22Rv1 (cell line): Measurements from ENCODE around the gene PRSS33.

Experiments used
- ZFX ChIP-seq: fragments of 450-650 bp; IDR thresholded peaks from 2 replicates; pipeline ENCODE4 v1.6.1; 2017; ENCODE audit warnings: antibody characterized with exemption, borderline replicate concordance
- TF ChIP-seq, protein P1 (sequence below): fragments of 450-650 bp; IDR thresholded peaks from 2 replicates; pipeline ENCODE4 v1.5.1; 2017; ENCODE audit warnings: mild to moderate bottlenecking

DNA sequence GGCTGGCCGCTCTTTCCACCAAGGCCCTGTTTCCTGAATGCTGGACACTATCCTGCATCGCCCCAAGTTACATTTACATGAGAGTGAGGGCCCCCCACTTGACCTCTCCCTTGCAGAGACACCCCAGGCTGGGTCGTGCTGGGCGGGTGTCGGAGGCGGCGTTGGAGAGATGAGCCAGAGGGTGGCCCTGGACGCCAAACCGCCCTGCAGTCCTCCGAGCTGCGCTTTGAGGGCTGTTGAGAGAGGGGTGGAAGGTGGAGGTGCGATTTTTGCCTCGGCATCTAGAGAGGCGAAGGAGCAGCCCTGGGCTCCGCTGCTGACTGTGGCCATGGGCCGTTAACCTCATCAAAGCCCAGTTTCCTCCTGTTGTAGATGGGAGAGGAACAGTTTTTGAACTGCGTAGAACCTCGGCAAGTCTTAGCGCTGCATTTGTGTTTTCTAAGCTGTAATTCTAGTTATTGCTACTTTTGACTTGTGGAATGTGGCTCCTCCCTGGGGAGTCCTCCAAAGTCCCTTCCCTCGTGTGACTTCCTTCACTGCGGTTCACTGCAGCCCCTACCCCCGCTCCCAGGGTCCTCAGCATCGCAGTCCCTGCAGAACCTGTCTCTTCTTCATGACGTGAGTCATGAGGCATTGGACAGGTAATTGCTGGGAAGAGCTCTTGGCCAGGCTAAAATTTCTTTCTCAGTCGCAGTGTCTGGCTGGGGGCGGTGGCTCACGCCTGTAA is 9.3 kb downstream of the PRSS33 start:
- TF ChIP-seq, protein P1, sequence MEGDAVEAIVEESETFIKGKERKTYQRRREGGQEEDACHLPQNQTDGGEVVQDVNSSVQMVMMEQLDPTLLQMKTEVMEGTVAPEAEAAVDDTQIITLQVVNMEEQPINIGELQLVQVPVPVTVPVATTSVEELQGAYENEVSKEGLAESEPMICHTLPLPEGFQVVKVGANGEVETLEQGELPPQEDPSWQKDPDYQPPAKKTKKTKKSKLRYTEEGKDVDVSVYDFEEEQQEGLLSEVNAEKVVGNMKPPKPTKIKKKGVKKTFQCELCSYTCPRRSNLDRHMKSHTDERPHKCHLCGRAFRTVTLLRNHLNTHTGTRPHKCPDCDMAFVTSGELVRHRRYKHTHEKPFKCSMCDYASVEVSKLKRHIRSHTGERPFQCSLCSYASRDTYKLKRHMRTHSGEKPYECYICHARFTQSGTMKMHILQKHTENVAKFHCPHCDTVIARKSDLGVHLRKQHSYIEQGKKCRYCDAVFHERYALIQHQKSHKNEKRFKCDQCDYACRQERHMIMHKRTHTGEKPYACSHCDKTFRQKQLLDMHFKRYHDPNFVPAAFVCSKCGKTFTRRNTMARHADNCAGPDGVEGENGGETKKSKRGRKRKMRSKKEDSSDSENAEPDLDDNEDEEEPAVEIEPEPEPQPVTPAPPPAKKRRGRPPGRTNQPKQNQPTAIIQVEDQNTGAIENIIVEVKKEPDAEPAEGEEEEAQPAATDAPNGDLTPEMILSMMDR, result no peak
- no peak for TF ChIP-seq ZFX
